Measurements from ENCODE around the gene SDR42E1.

Gene SDR42E1

DNA sequence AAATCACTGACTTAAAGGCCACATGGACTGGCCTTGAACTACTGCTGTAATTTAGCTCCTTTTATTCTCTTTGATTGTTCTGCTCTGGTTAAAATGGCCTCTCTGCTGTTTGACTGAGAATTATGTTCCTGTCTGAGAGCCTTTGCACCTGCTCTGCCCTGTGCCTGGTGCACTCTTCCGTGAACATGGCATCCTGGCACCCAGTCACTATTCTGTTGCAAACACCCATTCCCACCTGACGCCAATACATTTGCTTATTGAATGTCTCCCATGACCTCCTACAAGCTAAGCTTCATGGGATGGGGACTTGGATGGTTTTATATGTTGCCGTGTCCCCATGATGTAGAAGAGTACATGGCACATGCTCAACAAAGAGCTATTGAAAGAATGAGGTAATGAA lies 43.8 kb upstream of the SDR42E1 start:
- H3K27ac ChIP-seq: no peak overlapping the region
- ChIA-PET POLR2A (ENCODE audit: low non-redundant PET) (no interaction called here), CTCF (interaction anchor here (0.6 kb wide), 1 partner anchor 80 kb away, joined by 3 read pairs; no protein-coding TSS in a partner anchor)
- no peak for DNase-seq (ENCODE audit: low spot score)
- TF ChIP-seq, protein P1, sequence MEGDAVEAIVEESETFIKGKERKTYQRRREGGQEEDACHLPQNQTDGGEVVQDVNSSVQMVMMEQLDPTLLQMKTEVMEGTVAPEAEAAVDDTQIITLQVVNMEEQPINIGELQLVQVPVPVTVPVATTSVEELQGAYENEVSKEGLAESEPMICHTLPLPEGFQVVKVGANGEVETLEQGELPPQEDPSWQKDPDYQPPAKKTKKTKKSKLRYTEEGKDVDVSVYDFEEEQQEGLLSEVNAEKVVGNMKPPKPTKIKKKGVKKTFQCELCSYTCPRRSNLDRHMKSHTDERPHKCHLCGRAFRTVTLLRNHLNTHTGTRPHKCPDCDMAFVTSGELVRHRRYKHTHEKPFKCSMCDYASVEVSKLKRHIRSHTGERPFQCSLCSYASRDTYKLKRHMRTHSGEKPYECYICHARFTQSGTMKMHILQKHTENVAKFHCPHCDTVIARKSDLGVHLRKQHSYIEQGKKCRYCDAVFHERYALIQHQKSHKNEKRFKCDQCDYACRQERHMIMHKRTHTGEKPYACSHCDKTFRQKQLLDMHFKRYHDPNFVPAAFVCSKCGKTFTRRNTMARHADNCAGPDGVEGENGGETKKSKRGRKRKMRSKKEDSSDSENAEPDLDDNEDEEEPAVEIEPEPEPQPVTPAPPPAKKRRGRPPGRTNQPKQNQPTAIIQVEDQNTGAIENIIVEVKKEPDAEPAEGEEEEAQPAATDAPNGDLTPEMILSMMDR (conservative IDR thresholded peaks at IDR 0.05; ENCODE audit: low read depth): no peak

DNA sequence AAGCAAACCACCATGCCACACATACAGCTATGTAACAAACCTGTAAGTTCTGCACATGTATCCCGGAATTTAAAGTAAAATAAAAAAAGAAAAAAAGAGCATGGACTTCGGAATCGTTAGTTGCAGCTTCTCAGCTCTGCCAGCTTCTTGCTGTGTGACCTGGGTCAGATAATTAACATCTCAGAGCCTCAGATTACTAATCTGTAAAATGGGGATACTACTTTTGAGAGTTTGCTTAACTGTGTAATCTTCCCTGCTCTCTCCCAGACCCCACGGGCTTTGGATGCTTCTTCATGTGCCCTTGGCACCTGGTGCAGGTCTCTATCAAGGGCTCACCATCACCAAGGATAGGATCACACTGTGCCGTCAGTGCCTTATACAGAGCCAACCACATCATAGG lies 40.4 kb upstream of the SDR42E1 start:
- DNase-seq (ENCODE audit: low spot score): no peak
- TF ChIP-seq, protein P1 (conservative IDR thresholded peaks at IDR 0.05; ENCODE audit: low read depth): no peak
- CTCF ChIA-PET: no interaction called here
- H3K27ac ChIP-seq: no peak overlapping the region
- POLR2A ChIA-PET (ENCODE audit: low non-redundant PET): no interaction called here

DNA sequence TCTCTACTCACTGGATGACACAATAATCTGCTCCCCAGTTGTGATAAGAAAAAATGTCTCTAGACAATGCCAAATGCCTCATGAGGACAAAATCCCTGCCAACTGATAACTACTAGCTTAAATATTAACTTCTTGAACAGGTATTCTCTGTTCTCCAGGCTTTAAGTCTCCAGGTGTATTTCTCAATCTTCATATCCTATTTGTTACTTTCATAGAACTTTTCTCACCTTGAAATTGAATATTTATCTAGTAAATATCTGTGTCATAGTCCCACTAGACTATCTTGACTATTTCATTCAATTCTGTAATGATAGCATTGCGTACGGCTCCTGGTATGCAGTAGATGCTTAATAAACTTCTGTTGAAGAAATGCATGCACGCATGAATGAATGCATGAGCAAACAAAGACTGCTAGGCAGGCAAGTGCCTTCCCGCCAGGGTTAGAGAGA lies 39.7 kb upstream of the SDR42E1 start:
- no peak for DNase-seq (ENCODE audit: low spot score)
- ChIA-PET CTCF (no interaction called here), POLR2A (ENCODE audit: low non-redundant PET) (no interaction called here)
- TF ChIP-seq, protein P1 (conservative IDR thresholded peaks at IDR 0.05; ENCODE audit: low read depth): no peak
- H3K27ac ChIP-seq: no peak overlapping the region

DNA sequence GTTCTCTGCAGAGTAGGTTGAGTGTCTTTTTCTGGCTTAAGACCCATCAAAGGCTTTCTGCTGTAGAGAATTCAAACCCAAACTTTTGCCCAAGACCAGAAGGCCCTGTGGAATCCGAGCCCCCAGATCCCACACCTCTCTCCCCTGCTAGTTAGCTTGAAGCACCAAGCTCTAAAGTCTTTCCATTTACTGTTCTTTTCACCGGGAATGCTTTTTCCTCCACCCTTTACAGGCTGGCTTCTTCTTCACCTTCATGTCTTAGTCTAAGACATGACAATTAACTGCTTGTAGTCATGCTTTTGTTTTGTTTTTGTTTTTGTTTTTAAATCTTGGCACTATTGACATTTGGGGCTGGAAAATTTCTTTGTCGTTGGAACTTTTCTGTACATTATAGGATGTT lies 39.2 kb upstream of the SDR42E1 start:
- POLR2A ChIA-PET (ENCODE audit: low non-redundant PET): no interaction called here

DNA sequence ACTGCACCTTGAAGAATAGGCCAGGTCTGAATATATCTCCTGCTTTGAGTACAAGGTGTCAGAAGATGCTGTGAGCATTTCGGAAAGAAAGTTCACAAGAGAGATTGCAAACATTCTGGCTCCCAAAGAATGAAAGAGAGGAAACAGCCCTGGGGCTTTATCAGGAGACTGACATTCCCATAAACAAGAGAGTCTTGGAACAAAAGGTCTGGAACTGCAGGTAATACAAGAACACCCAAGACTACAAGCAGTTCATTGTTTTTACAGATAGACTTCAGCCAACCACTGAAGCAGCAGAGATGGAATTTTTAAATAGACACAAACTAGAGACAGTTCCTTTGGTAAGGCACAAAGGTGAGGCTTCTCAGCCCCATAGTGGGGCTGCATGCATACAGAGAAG lies 38.2 kb upstream of the SDR42E1 start:
- no peak overlapping the region for H3K27ac ChIP-seq
- TF ChIP-seq, protein P1 (conservative IDR thresholded peaks at IDR 0.05; ENCODE audit: low read depth): no peak
- no peak for DNase-seq (ENCODE audit: low spot score)
- CTCF ChIA-PET: no interaction called here
- POLR2A ChIA-PET (ENCODE audit: low non-redundant PET): no interaction called here

More for the DNA sequence above, 39.2 kb upstream of the SDR42E1 start:
- TF ChIP-seq, protein P1 (conservative IDR thresholded peaks at IDR 0.05; ENCODE audit: low read depth): no peak
- H3K27ac ChIP-seq: no peak overlapping the region
- no peak for DNase-seq (ENCODE audit: low spot score)
- CTCF ChIA-PET: no interaction called here

DNA sequence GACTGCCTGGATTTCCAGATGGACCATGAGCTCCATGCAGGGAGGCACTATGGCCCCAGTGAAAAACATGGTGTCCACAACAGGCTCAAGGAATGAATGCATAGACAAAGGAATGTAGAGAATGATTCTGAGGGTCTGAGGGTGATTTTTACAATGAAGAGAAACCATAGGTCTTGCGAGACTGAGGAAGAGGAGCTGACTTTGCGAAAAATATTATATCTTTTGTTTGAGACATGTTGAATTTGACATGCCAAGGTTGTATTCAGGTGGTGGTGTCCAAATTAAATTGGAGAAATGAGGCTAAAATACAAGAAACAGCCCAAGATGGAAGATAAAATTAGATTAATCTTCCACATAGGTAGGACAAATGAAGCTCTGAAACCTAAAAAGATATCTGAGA lies 36.5 kb upstream of the SDR42E1 start:
- no peak overlapping the region for H3K27ac ChIP-seq
- ChIA-PET POLR2A (ENCODE audit: low non-redundant PET) (no interaction called here), CTCF (interaction anchor here (0.6 to 0.9 kb wide), 2 partner anchors 107 to 157 kb away, joined by 3 read pairs; no protein-coding TSS in a partner anchor)
- TF ChIP-seq, protein P1 (conservative IDR thresholded peaks at IDR 0.05; ENCODE audit: low read depth): no peak
- DNase-seq (ENCODE audit: low spot score): no peak

DNA sequence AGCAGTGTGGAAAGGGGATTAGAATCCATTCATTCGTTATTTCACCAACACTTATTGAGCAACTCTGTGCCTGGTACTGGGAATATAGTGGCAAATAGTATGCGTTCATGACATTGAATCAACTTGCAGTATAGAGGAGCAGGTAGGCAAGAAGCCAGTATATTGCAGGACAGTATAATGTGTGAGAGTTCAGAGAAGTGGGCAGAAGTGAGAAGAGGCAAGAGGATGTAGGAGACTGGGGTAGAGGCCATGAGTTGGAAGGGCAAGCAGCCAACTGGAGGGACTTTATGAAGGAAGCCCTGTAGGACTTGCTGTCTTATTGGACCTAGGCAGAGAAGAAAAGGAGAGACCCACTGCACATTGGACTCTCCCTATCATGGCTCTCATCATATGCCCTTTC lies 36.1 kb upstream of the SDR42E1 start:
- ChIA-PET CTCF (interaction anchor here (0.9 to 1.0 kb wide), 2 partner anchors 13 to 106 kb away, joined by 3 read pairs; partner anchors contain the start of gene HSD17B2), POLR2A (ENCODE audit: low non-redundant PET) (no interaction called here)
- no peak for DNase-seq (ENCODE audit: low spot score)
- TF ChIP-seq, protein P1 (conservative IDR thresholded peaks at IDR 0.05; ENCODE audit: low read depth): no peak
- H3K27ac ChIP-seq: no peak overlapping the region
